ENCODE results near the gene ULBP1.
"Not testable (repeated sequence)": the region's sequence is repeated elsewhere in the genome, so short reads cannot be mapped to it uniquely, and the experiment has no call there.

The ULBP1 gene

GRCh38 chr6:149954328-149954983 is 9.3 kb upstream of the ULBP1 start:
- not testable (repeated sequence) for DNase-seq

DNA sequence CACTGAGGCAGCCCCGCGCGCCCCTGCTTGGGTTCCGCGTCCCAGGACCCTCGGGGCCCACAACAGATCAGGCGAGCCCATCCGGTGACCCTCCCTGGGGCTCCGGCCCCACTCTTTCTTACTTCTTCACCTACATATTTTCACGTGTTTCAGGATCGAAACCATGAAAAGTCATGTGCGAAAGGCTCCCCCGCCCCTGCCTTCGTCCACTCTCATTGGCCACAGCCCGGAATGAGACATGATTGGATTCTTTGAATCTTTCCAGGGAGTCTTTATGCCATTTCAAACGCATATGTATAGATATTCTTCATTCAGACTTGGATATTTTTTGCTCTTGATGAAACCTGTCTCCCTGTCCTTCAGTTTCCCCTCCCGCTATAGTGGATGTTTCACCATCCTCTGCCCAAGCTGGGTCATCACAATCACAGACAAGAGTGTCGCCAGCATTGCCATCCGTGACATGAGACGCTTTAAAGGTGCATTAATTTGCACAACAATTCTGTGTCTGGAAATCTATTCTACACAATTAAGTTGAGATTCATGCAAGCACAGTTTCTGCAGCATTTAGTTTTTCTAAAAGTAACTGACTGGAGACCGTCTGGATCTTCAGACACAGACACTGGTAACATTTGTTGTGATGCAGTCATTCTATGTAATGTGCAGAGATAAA is 8.6 kb upstream of the ULBP1 start:
- not testable (repeated sequence) for DNase-seq

DNA sequence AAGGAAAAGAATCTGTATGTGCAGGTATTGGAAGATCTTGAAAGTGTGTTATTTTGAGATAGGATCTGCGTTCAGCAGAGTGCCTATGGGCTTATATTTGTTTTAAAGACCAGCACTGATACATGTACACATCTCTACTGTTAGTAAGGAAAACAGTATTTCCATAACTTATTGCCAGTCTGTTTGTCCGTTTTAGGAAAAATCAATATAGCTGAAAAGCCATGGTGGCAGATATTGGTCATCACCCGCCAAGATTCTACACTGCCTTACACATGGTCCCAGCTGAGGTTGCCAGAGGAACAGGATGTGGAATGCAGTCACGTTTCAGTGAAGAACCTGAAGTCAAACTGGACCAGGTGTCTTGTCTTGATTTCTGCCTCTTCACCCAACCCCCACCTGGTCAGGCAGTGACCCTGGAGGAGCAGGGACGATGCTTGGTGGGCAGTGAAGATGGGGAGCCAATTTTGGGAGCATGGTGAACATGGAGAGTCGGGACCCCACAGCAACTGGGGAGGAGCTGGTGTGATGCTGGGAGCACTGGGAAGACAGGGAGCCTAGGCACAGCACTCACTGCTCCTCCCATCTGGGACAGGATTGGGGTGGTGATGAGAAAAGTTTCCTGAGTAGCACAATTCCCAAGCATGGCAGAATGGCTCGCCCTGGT is 8.0 kb upstream of the ULBP1 start:
- not testable (repeated sequence) for DNase-seq

DNA sequence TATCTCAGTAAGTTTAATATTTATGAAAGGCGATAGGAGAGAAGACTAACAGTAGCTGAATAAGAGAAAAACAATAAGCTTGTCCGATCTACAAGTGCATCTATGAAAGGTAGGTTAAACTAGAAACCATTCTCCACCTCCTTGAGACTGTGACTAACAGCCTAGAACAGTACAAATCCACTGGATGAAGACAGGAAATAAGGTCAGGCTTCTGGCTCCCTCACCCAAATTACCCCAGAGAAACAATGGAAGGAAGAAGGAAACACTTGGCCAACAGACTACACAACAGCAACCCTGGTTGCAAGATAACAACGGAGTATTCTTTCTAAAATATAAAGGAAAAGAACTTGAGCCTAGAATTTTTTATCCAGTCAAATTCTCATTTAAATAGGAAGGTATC is 5.6 kb upstream of the ULBP1 start:
- DNase-seq, result not testable (repeated sequence)

DNA sequence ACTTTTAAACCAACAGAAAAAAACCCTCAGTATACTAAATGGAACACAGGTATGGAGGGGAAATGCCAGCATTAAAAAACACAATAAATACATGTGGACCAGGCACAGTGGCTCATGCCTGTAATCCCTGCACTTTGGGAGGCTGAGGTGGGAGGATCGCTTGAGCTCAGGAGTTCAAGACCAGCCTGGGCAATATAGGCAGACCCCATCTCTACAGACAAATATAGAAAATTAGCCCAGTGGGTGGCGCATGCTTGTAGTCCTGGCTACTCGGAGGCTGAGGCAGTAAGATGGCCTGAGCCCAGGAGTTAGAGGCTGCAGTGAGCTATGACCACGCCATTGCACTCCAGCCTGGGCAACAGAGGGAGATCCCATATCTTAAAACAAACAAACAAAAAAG is 3.9 kb upstream of the ULBP1 start:
- DNase-seq, result not testable (repeated sequence)

DNA sequence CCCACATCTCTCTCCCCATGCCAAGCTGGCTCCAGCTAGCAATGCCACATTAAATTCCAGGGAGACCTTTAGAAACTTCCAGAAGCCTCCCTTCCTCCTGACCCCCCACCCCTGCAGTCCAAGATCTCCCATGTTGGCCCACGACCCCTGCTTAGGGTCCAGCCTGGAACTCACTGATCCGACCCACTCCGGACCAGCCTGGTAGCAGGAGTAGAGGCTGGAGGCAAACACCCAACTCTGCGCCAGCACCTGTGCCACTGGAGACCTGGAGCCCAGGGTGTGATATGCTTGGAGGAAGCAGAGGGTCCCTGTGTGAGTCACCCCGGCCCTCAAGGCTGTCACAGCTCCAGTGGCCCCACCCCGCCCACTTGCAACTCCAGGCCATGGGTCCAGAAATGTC is 3.3 kb upstream of the ULBP1 start:
- no peak for DNase-seq

DNA sequence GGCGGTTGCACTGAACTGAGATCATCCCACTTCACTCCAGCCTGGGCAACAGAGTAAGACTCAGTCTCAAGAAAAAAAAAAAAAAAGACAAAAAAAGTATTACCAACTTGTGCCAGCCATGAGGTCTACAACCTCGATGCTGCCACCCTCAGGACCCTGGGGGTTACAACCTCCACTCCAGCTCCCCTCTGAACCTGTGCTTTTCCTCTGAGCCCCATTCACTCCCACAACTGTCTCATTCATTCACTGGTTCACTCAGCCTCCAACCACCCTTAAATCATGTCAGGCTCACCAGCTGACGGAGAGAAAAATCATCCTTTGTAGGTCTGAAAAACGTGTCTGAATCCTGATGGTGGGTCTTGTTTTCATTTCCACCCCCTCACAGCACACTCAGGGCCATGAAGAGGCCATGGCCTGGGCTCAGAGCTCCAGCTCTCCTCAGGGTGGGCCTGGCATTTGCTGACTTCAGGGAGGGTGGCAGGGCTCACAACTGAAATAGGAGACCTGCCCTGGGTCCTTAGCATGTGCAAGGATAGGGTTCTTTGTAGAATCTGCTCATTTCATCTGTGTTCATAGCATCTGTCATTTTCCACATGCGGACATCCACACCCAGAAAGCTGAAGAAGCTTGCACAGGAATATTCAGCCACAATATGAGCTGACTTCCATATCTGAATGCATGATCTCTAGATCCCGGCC is 1.9 kb upstream of the ULBP1 start:
- peak; percentile 6 for DNase-seq

GRCh38 chr6:149962461-149963211 is 1.1 kb upstream of the ULBP1 start:
- no peak for DNase-seq

DNA sequence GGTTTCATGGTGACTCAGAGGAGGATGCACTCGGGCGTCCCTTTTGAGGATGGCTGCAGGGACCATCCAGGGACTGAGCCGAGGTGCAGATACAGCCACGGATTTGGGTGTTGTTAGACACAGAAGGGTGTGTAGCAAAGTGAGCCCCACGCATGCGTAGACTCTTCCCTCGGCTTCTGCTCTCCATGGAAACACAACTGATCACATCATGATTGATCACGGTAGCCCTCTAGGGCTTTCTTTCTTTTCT is 606 bp upstream of the ULBP1 start:
- DNase-seq, result peak; percentile 39

DNA sequence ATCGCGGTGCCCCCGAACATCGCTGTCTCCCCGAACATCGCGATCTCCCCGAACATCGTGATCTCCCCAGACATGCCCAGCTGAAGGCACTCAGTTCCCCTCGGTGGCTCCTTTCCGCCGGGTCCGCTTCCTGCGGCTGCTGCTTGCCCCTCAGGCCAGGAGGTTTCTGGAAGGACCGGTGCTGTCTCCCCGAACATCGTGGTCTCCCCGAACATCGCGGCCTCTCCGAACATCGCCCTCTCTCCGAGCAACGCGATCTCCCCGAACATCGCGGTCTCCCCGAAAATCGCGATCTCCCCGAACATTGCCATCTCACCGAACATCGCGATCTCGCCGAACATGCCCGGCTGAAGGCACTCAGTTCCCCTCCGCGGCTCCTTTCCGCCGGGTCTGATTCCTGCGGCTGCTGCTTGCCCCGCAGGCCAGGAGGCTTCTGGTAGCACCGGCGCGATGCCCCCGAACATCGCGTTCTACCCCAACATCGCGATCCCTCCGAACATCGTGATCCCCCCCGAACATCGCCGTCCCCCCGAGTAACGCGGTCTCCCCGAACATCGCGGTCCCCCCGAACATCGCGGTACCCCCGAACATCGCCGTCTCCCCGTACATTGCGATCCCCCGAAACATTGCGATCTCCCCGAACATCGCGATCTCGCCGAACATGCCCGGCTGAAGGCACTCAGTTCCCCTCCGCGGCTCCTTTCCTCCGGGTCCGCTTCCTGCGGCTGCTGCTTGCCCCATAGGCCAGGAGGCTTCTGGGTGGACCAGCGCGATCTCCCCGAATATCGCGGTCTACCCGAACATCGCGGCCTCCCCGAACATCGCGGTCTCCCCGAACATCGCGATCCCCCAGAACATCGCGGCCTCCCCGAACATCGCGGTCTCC is 808 bp downstream of the ULBP1 start:
- DNase-seq, result no peak

GRCh38 chr6:149965194-149966020 is 1.7 kb downstream of the ULBP1 start:
- no peak for DNase-seq

DNA sequence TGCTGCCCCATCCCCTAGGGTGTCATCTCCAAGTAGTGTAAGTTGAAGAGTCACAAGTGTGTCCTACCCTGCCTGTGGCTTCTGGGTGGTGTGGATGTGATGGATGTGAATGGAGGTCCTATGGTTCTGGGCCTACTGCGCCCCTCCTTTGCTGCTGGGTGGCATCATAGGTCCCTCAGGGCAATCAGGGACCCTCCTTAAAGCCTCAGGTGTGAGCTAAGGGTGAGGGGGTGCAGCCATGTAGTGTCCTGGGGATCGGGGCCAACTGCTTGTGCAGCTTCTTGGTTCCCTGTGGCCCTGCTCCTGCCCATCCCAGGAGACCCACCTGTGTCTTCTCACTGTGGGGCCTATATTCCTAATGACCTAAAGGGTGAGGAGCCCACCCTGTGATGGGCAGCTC is 2.6 kb downstream of the ULBP1 start:
- not testable (repeated sequence) for DNase-seq

DNA sequence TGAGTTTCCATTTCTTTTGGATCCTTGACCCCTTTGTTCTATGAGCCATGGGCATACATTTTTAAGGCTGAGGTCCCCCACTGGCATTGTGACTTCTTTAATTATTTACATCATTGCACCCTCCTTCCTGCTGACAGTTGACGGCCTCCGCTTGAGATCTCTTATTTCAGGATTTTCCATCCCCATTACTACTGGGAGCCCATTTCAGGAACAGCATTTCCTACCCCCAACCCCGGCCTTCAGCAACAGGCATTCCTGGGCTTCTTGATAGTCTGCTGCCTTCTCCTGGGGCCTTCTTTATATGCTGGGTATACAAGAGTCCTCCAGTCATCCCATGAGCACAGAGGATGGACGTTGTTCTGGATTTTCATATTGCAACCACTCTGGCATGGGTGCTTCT is 3.8 kb downstream of the ULBP1 start:
- no peak for DNase-seq

DNA sequence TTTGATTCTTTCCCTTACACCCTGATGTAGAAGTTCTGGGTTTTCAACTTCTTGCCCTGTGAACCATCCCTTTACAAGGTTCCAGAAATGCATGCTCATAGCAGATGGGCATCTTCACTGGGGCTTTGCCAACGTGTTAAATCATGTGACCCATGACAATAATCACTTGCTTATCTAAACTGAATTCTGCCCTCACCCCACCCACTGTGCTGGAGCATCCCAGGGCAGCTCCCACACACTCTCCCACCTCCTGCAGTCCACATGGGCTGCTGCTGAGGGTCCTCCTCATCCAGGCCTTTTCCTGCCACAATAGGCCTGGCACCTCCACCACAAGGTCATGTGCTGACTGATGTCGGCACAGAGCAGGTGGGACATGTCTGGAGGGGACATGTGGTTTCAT is 4.3 kb downstream of the ULBP1 start:
- DNase-seq, result not testable (repeated sequence)

- not testable (repeated sequence) for DNase-seq
Measured at GRCh38 chr6:149968909-149969308, 5.2 kb downstream of the ULBP1 start.

DNA sequence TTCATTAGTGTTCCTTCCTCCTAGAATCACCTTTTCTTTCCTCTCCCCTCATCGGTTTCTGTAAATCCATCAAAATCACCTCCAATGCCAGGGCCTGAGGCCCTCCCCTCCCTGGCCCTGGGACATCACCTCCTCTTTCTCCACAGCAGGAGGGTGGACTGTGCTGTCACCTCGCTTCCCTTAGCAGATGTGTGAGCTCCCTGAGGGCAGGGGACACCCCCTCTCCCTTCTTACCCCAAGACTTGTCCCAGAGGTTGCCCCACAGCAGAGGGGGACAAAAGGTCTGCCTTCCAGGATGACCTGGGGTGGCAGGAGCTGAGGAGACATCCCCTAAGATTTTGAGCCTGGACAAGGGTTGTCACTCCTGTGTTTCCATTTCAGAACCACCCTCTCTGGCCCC is 5.9 kb downstream of the ULBP1 start:
- DNase-seq, result no peak

- DNase-seq, result not testable (repeated sequence)
Measured at GRCh38 chr6:149974394-149974793, 10.7 kb downstream of the ULBP1 start.

- DNase-seq, result no peak
Measured at GRCh38 chr6:149974825-149975224, 11.1 kb downstream of the ULBP1 start.

DNA sequence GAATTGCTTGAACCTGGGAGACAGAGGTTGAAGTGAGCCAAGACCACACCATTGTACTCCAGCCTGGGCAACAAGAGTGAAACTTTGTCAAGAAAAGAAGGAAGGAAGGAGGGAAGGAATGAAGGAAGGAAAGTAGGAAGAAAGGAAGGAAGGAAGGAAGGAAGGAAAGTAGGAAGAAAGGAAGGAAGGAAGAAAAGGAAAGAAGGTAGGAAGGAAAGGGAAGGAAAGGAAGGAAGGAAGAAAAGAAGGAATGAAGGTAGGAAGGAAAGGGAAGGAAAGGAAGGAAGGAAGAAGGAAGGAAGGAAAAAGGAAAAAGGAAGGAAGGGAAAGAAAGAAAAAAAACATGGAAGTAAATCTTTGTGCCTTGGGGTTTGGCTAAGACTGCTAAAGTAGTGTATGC is 11.7 kb downstream of the ULBP1 start:
- DNase-seq, result no peak

- no peak for DNase-seq
Measured at GRCh38 chr6:149977221-149977620, 13.5 kb downstream of the ULBP1 start.

DNA sequence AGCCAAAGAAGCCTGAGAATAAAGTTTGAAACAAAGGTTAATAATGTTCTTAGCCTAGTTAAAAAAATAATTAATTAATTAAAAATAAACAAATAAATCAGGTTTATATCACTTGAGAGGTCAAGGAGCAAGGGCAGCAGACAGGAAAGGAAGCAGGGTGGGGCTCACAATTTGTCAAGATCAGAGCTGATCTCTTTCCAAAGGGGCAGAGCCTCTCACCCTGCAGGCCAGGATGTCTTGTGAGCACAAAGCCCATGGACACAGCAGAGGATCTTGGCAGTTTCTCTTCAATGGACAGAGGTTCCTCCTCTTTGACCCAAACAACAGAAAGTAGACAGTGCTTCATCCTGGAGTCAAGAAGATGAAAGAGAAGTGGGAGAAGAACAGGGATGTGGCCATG is 14.9 kb downstream of the ULBP1 start:
- DNase-seq, result no peak

Measured in DMS 273 treated with DMSO at 0.1 percent for 48 hours (cell line).